H1 (cell line): ENCODE results near the gene PTPRE. TPM values are rescaled to one million over a fixed set of nuclear protein-coding genes. Genes with fewer than 3 reads are reported as not detected.

ENCODE experiments used
- CTCF ChIA-PET: fragments of 300-600 bp; sonication (Branson Sonifier 250); formaldehyde crosslinking; loops from one replicate; lab custom pipeline; 2021; ENCODE audit not compliant: partially characterized antibody; lab: Charles Lee
- POLR2A ChIA-PET: fragments of 300-600 bp; sonication (Branson Sonifier 250); formaldehyde crosslinking; loops from one replicate; lab custom pipeline; 2021; ENCODE audit warnings: inconsistent platforms; ENCODE audit not compliant: partially characterized antibody; lab: Charles Lee
- DNase-seq, 2 experiments: peaks; one replicate each; pipeline versions ENCODE4 v3.0.0 to v3.0.0-alpha.2; 2010 to 2022; ENCODE audit warnings: low spot score in 2 of 2, low read depth in 1 of 2, mixed read lengths in 1 of 2
- FAIRE-seq: peaks from 2 replicates; lab custom pipeline; 2011; peaks lifted over from hg19 to GRCh38; lab: Jason Lieb, UNC
- H2AFZ ChIP-seq: 2 replicates; pipeline ENCODE4 v1.8.1; 2012; ENCODE audit warnings: low read length, inconsistent platforms
- H2AK5ac ChIP-seq: 2 replicates; pipeline ENCODE4 v1.6.1; 2013; ENCODE audit warnings: low read depth, low read length
- H2BK120ac ChIP-seq: replicated peaks from 2 replicates; pipeline ENCODE3; 2013; ENCODE audit warnings: low read depth, low read length, inconsistent platforms
- H2BK12ac ChIP-seq: 2 replicates; pipeline ENCODE4 v1.6.1; 2013; ENCODE audit warnings: low read depth, low read length
- H2BK15ac ChIP-seq: 2 replicates; pipeline ENCODE4 v1.6.1; 2013; ENCODE audit warnings: low read length
- H2BK20ac ChIP-seq: 2 replicates; pipeline ENCODE4 v1.6.1; 2013; ENCODE audit warnings: low read length
- H2BK5ac ChIP-seq: 2 replicates; pipeline ENCODE4 v1.6.1; 2013; ENCODE audit warnings: low read depth, low read length
- H3K14ac ChIP-seq: 2 replicates; pipeline ENCODE4 v1.6.1; 2013; ENCODE audit warnings: inconsistent platforms; ENCODE audit not compliant: insufficient read length
- H3K18ac ChIP-seq: 2 replicates; pipeline ENCODE4 v1.6.1; 2013; ENCODE audit warnings: low read length; ENCODE audit errors: extremely low read depth
- H3K23ac ChIP-seq: 2 replicates; pipeline ENCODE4 v1.6.1; 2013; ENCODE audit warnings: inconsistent platforms; ENCODE audit not compliant: insufficient read length
- H3K23me2 ChIP-seq: 2 replicates; pipeline ENCODE4 v1.6.1; 2013; ENCODE audit warnings: low read depth, low read length
- H3K27ac ChIP-seq: 2 replicates; pipeline ENCODE4 v1.6.1; 2011; ENCODE audit warnings: low read depth, low read length, inconsistent platforms
- H3K27me3 ChIP-seq, 4 experiments: replicated peaks in 1 of 4; 1 replicate in 1 of 4; 2 replicates in 3 of 4; pipeline versions ENCODE4 v1.6.1 to v1.8.1; 2011 to 2013; ENCODE audit warnings: low read length in 3 of 4, mild to moderate bottlenecking in 3 of 4, inconsistent platforms in 2 of 4, mixed read lengths in 2 of 4, moderate library complexity in 1 of 4; ENCODE audit not compliant: control insufficient read depth in 3 of 4, insufficient read depth in 3 of 4; ENCODE audit errors: extremely low read depth in 1 of 4
- H3K36me3 ChIP-seq, 4 experiments: 2 replicates each; pipeline versions ENCODE4 v1.6.1 to v1.8.1; 2011 to 2013; ENCODE audit warnings: mild to moderate bottlenecking in 4 of 4, low read length in 3 of 4, moderate library complexity in 2 of 4, control low read depth in 1 of 4, inconsistent platforms in 1 of 4; ENCODE audit not compliant: insufficient read depth in 4 of 4, control insufficient read depth in 2 of 4
- H3K4ac ChIP-seq: replicated peaks from 2 replicates; pipeline ENCODE3; 2013; ENCODE audit warnings: low read length, low read depth, mixed read lengths, inconsistent platforms; ENCODE audit not compliant: insufficient read length
- H3K4me1 ChIP-seq, 4 experiments: replicated peaks in 1 of 4; 1 replicate in 1 of 4; 2 replicates in 3 of 4; pipeline versions ENCODE4 v1.6.1 to v1.8.1; 2011 to 2013; ENCODE audit warnings: low read length in 3 of 4, inconsistent platforms in 2 of 4, mixed read lengths in 1 of 4; ENCODE audit not compliant: insufficient read depth in 4 of 4, control insufficient read depth in 3 of 4
- H3K4me2 ChIP-seq, 2 experiments: 2 replicates each; pipeline versions ENCODE4 v1.6.1 to v1.8.1; 2011 to 2013; ENCODE audit warnings: low read depth in 2 of 2, low read length in 2 of 2, control low read depth in 1 of 2, inconsistent platforms in 1 of 2, mild to moderate bottlenecking in 1 of 2; ENCODE audit not compliant: insufficient read depth in 1 of 2
- H3K4me3 ChIP-seq, 4 experiments: fragments of 200-600, 300-600 bp in 1 of 4; sonication (generic), shearing (Covaris generic), sonication (Bioruptor Twin) in 1 of 4; 2 replicates each; pipeline versions ENCODE4 v1.5.1 to v1.8.1; 2011 to 2016; ENCODE audit warnings: low read length in 4 of 4, low read depth in 3 of 4, control low read depth in 2 of 4, inconsistent platforms in 2 of 4, mild to moderate bottlenecking in 2 of 4, mixed read lengths in 1 of 4, moderate library complexity in 1 of 4; ENCODE audit not compliant: insufficient read depth in 2 of 4; ENCODE audit errors: extremely low read depth in 1 of 4
- H3K56ac ChIP-seq: replicated peaks from 2 replicates; pipeline ENCODE3; 2013; ENCODE audit warnings: low read depth, mild to moderate bottlenecking, mixed read lengths, low read length, inconsistent platforms; ENCODE audit not compliant: insufficient read length
- H3K79me1 ChIP-seq: 2 replicates; pipeline ENCODE4 v1.6.1; 2013; ENCODE audit warnings: low read depth, low read length, control low read depth
- H3K79me2 ChIP-seq, 2 experiments: 2 replicates each; pipeline versions ENCODE4 v1.6.1 to v1.8.1; 2012 to 2013; ENCODE audit warnings: low read length in 2 of 2, mild to moderate bottlenecking in 2 of 2, inconsistent platforms in 1 of 2; ENCODE audit not compliant: insufficient read depth in 2 of 2, control insufficient read depth in 1 of 2
- H3K9ac ChIP-seq, 4 experiments: replicated peaks in 1 of 4; 1 replicate in 1 of 4; 2 replicates in 3 of 4; pipeline versions ENCODE4 v1.6.1 to v1.8.1; 2011 to 2013; ENCODE audit warnings: low read depth in 3 of 4, low read length in 3 of 4, control low read depth in 2 of 4, mild to moderate bottlenecking in 2 of 4, moderate library complexity in 2 of 4, inconsistent platforms in 1 of 4; ENCODE audit errors: extremely low read depth in 1 of 4
- H3K9me3 ChIP-seq, 2 experiments: 2 replicates each; pipeline versions ENCODE4 v1.6.1 to v1.8.1; 2012 to 2013; ENCODE audit warnings: mild to moderate bottlenecking in 2 of 2, moderate library complexity in 2 of 2, control low read depth in 1 of 2, inconsistent platforms in 1 of 2, low read depth in 1 of 2, low read length in 1 of 2, mixed read lengths in 1 of 2; ENCODE audit not compliant: insufficient read depth in 2 of 2
- H4K20me1 ChIP-seq, 2 experiments: replicated peaks in 1 of 2; 2 replicates each; pipeline versions ENCODE3 to v1.8.1; 2011 to 2013; ENCODE audit warnings: inconsistent platforms in 2 of 2, low read length in 2 of 2, mild to moderate bottlenecking in 1 of 2; ENCODE audit not compliant: insufficient read depth in 2 of 2, control insufficient read depth in 1 of 2
- H4K5ac ChIP-seq: 2 replicates; pipeline ENCODE4 v1.6.1; 2013; ENCODE audit warnings: low read length, low read depth, mixed read lengths, inconsistent platforms; ENCODE audit not compliant: insufficient read length
- H4K8ac ChIP-seq: 2 replicates; pipeline ENCODE4 v1.8.0; 2013; ENCODE audit warnings: mild to moderate bottlenecking, moderate library complexity, low read length, inconsistent platforms; ENCODE audit not compliant: insufficient read depth; ENCODE audit errors: extremely low read depth
- H4K91ac ChIP-seq: replicated peaks from 2 replicates; pipeline ENCODE3; 2013; ENCODE audit warnings: low read length, mixed read lengths, inconsistent platforms; ENCODE audit not compliant: insufficient read length
- ATF3 ChIP-seq: IDR thresholded peaks from 2 replicates; pipeline ENCODE4 v1.6.1; 2011; ENCODE audit warnings: low read depth, mild to moderate bottlenecking, low read length; ENCODE audit not compliant: insufficient read depth
- HDAC2 ChIP-seq, 2 experiments: fragments of 300-600 bp in 1 of 2; sonication (generic) in 1 of 2; IDR thresholded peaks; 2 replicates each; pipeline ENCODE4 v1.6.1; 2011 to 2012; ENCODE audit warnings: low read depth in 2 of 2, low read length in 2 of 2, mild to moderate bottlenecking in 2 of 2, moderate library complexity in 2 of 2, borderline replicate concordance in 1 of 2, inconsistent platforms in 1 of 2
- NRF1 ChIP-seq: IDR thresholded peaks from 2 replicates; pipeline ENCODE4 v1.6.1; 2011; ENCODE audit warnings: mild to moderate bottlenecking, low read depth, low read length, improper control_type of control experiment
- PHF8 ChIP-seq: fragments of 200-600 bp; sonication (generic); conservative IDR thresholded peaks from 2 replicates; pipeline ENCODE4 v1.7.1; 2012; ENCODE audit warnings: low read depth, mild to moderate bottlenecking, inconsistent platforms, low read length, moderate library complexity
- POLR2A ChIP-seq, 2 experiments: IDR thresholded peaks; 1 replicate in 1 of 2; 2 replicates in 1 of 2; pipeline ENCODE4 v1.6.1; 2011; ENCODE audit warnings: low read depth in 2 of 2, low read length in 2 of 2, mild to moderate bottlenecking in 2 of 2; ENCODE audit errors: control extremely low read depth in 1 of 2
- SIN3A ChIP-seq, 2 experiments: IDR thresholded peaks in 1 of 2; conservative IDR thresholded peaks in 1 of 2; 2 replicates each; pipeline ENCODE4 v1.6.1; 2011 to 2012; ENCODE audit warnings: low read length in 2 of 2, improper control_type of control experiment in 1 of 2, low read depth in 1 of 2, mild to moderate bottlenecking in 1 of 2
- SP2 ChIP-seq: IDR thresholded peaks from 2 replicates; pipeline ENCODE4 v1.6.1; 2012; ENCODE audit warnings: mild to moderate bottlenecking, low read length, inconsistent platforms
- SRF ChIP-seq: IDR thresholded peaks from 2 replicates; pipeline ENCODE4 v1.6.1; 2011; ENCODE audit warnings: mild to moderate bottlenecking, low read depth, low read length, moderate library complexity
- TAF7 ChIP-seq: optimal IDR thresholded peaks from 2 replicates; pipeline ENCODE3; 2011; ENCODE audit warnings: low read depth, mild to moderate bottlenecking, inconsistent platforms, low read length, moderate library complexity, borderline replicate concordance
- TCF12 ChIP-seq: IDR thresholded peaks from 2 replicates; pipeline ENCODE4 v1.6.1; 2011; ENCODE audit warnings: low read depth, mild to moderate bottlenecking, low read length
- TEAD4 ChIP-seq: IDR thresholded peaks from 2 replicates; pipeline ENCODE4 v1.6.1; 2012; ENCODE audit warnings: low read depth, low read length, inconsistent platforms, mixed read lengths
- WGBS, 2 experiments: shearing (Covaris generic) in 1 of 2; methylation state at CpG; one replicate each; pipeline versions ENCODE4 v1.1.6 to v1.1.7; 2013 to 2015; ENCODE audit warnings: low lambda C conversion rate in 2 of 2, mixed read lengths in 2 of 2, inconsistent platforms in 1 of 2, low coverage in 1 of 2, missing lambda C conversion rate in 1 of 2; ENCODE audit not compliant: insufficient replicate concordance in 2 of 2, insufficient coverage in 1 of 2, insufficient read length in 1 of 2; ENCODE audit errors: extremely low coverage in 1 of 2, missing lambda C conversion rate in 1 of 2; 5-methylcytosine and 5-hydroxymethylcytosine counted together
- polyA plus RNA-seq, 7 experiments: library from polyadenylated mRNA; depleted of rRNA in 3 of 7; stranded (reverse) in 5 of 7; unstranded in 2 of 7; fragments of >200 nt in 5 of 7; fragments of 200-250 nt in 2 of 7; gene quantifications; 1 replicate in 5 of 7; 2 replicates in 1 of 7; 4 replicates in 1 of 7; pipeline versions ENCODE4 v1.2.1 to v1.2.3, GENCODE V29; 2011 to 2013; ENCODE audit warnings: missing spikeins in 2 of 7, mixed read lengths in 2 of 7
- total RNA-seq: library from RNA; stranded (reverse); fragmentation: NEBNext Ultra II Directional; extraction: Animal tissue kit (Norgen Biotek cat#: 25700); gene quantifications from 2 replicates; pipeline ENCODE4 v1.2.1, GENCODE V29; 2021

PTPRE gene
- total and polyA plus RNA-seq, 2 of the 8 experiments (the other 6 are each of a cell fraction or from before 2014, with no cell fraction given): 0.33 to 0.54 TPM

- no peaks in the 10 kb centered on the region for H3K36me3 ChIP-seq
- H3K4ac ChIP-seq: no peak overlapping the region
- H3K27me3 ChIP-seq: no peaks in the 10 kb centered on the region
- H3K18ac ChIP-seq: no peak overlapping the region
- peak in 1 of 2 experiments; percentile 30 for DNase-seq
- no peaks in the 10 kb centered on the region for H3K79me1 ChIP-seq
- no peak overlapping the region for H3K9ac ChIP-seq
- H3K4me3 ChIP-seq: no peak overlapping the region
- H3K56ac ChIP-seq: no peak overlapping the region
- H3K9me3 ChIP-seq: no peaks in the 10 kb centered on the region
- 87% methylated on average over 1 of the region's 2 CpGs; no CpG with 5 or more reads in 1 of the 2 experiments for WGBS, 2 experiments
- no peaks in the 10 kb centered on the region; a peak in 2 of 7 replicates for H3K4me1 ChIP-seq
- no peaks in the 10 kb centered on the region for H3K79me2 ChIP-seq
- no peak overlapping the region for H3K23ac ChIP-seq
- ChIA-PET POLR2A (no interaction called here), CTCF (interaction anchor here (1.3 to 3.1 kb wide), 3 partner anchors 10 to 26 kb away, joined by 3 to 11 read pairs (median 5); no protein-coding TSS in a partner anchor)
- H4K91ac ChIP-seq: no peak overlapping the region
- no peak overlapping the region for H2BK15ac ChIP-seq
- H3K27ac ChIP-seq: no peak overlapping the region
- H4K8ac ChIP-seq: no peak overlapping the region
- H3K4me2 ChIP-seq: no peak overlapping the region
- H4K20me1 ChIP-seq: no peaks in the 10 kb centered on the region
- no peak overlapping the region for H3K14ac ChIP-seq
- no peak overlapping the region for H2BK5ac ChIP-seq
- no peak overlapping the region for H2BK120ac ChIP-seq
- FAIRE-seq: no peak
- no peak overlapping the region for H2BK20ac ChIP-seq
- TF ChIP-seq SP2: no peak
- no peak for TF ChIP-seq TEAD4
- TF ChIP-seq POLR2A (IDR thresholded peaks at IDR 0.05; ENCODE audit: control extremely low read depth in 1 of 2, low read depth in 2 of 2, low read length in 2 of 2): no peak
- TF ChIP-seq SIN3A (conservative IDR thresholded peaks at IDR 0.05 in 1 of 2, IDR thresholded peaks at IDR 0.05 in 1 of 2; ENCODE audit: low read depth in 1 of 2, low read length in 2 of 2): no peak
- no peak for TF ChIP-seq PHF8
- TF ChIP-seq SRF: no peak
- TF ChIP-seq NRF1: no peak
- TF ChIP-seq TAF7: no peak
- TF ChIP-seq ATF3: no peak
- no peak for TF ChIP-seq TCF12
- no peak for TF ChIP-seq HDAC2 (IDR thresholded peaks at IDR 0.05; ENCODE audit: borderline replicate concordance in 1 of 2, low read depth in 2 of 2, low read length in 2 of 2)
- no peak overlapping the region for H2BK12ac ChIP-seq
- H2AFZ ChIP-seq: no peak overlapping the region
- no peak overlapping the region for H2AK5ac ChIP-seq
- H3K23me2 ChIP-seq: no peaks in the 10 kb centered on the region
- no peak overlapping the region for H4K5ac ChIP-seq
These were observed 26.3 kb upstream of the PTPRE start for GRCh38 chr10:127880557-127880956.
